ENCODE results near the gene SPOCD1.

The SPOCD1 gene

GRCh38 chr1:31798086-31798432, 17.8 kb downstream of the SPOCD1 start:
- Mint-ChIP-seq H3K4me1 (peaks cover 8% of the 10 kb centered on the region), H3K4me3 (no peak overlapping the region), H3K9me3 (no peaks in the 10 kb centered on the region), H3K36me3 (no peaks in the 10 kb centered on the region), H3K27ac (no peak overlapping the region), H3K27me3 (peaks cover 1% of the 10 kb centered on the region)

- H3K27me3 Mint-ChIP-seq = peaks cover 1% of the 10 kb centered on the region
- H3K4me1 Mint-ChIP-seq = peaks cover 1% of the 10 kb centered on the region
- H3K9me3 Mint-ChIP-seq = no peaks in the 10 kb centered on the region
- H3K4me3 Mint-ChIP-seq = no peak overlapping the region
- no peak overlapping the region for H3K27ac Mint-ChIP-seq
- no peaks in the 10 kb centered on the region for H3K36me3 Mint-ChIP-seq
Measured at GRCh38 chr1:31797216-31797615, 18.6 kb downstream of the SPOCD1 start.

GRCh38 chr1:31796707-31797106, 19.1 kb downstream of the SPOCD1 start:
- Mint-ChIP-seq H3K4me1 (no peaks in the 10 kb centered on the region), H3K27ac (peak overlapping the region; percentile 70), H3K9me3 (no peaks in the 10 kb centered on the region), H3K4me3 (no peak overlapping the region), H3K36me3 (no peaks in the 10 kb centered on the region), H3K27me3 (peaks cover 1% of the 10 kb centered on the region)

GRCh38 chr1:31795801-31796621, 19.8 kb downstream of the SPOCD1 start:
- Mint-ChIP-seq H3K36me3 (no peaks in the 10 kb centered on the region), H3K9me3 (no peaks in the 10 kb centered on the region), H3K27ac (no peak overlapping the region), H3K27me3 (peaks cover 1% of the 10 kb centered on the region), H3K4me1 (no peaks in the 10 kb centered on the region), H3K4me3 (no peak overlapping the region)

DNA sequence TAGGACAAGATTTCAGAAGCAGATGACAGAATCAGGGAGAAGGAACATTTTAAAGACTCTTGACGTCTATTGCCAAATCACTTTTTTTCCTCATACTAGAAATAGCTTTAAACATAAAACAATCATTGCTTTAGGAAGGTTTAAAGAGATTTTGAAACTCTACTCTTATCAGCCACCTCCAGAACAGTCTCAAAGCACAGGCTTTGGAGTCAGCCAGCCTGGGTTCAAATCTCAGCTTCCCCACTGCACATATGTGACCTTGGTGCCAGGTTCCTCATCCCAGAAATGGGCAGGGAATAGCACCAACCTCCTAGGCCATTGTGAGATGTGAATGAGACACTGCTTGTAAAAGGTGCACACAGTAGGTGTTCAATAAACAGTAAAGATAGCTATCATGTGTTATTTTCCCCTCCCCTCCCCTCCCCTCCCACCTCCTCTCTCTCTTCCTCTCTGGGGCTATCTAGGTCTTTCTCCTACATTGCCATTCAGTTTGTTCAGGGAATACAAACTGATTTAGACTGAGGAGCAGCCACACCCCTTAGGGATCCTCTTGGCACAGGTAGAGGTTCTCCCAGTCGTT, 20.6 kb downstream of the SPOCD1 start:
- Mint-ChIP-seq H3K9me3 (no peaks in the 10 kb centered on the region), H3K27ac (no peak overlapping the region), H3K4me1 (no peaks in the 10 kb centered on the region), H3K27me3 (peaks cover 1% of the 10 kb centered on the region), H3K36me3 (no peaks in the 10 kb centered on the region), H3K4me3 (no peak overlapping the region)

DNA sequence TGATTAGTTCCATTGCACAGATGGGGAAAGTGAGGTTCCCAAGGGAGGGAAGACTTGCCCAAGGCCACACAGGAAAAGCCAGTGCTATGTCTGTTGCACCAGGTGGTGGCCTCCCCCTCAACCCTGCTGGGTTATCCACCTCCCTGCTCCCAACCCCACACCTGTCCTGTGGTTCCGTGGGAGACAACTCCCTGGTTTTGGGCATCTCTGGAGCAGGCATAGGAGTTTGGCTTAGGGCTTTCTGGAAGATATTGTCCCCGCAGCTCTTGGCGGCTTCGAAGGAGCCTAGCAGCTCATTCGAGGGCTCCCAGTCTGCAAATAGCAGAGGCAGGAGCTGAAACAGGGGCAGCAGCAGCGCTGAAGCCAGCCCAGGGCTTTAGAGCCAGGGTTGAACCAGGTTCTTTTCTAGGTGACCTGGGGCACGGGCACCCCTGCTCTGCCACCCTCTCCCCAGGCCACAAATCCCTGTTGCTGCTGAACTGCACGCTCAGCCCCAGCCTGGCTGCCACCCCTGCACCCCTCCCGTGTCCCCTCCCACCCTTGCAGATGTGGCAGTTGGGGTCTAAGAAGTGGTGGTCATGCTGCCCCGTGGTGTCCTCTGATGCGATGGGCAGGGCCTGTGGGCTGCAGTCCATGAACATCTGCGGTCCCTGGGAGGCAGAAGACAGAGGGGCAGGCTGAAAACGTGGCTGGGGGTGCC, 22.1 kb downstream of the SPOCD1 start:
- Mint-ChIP-seq H3K9me3 (no peaks in the 10 kb centered on the region), H3K36me3 (no peaks in the 10 kb centered on the region), H3K4me3 (no peak overlapping the region), H3K4me1 (peaks cover 6% of the 10 kb centered on the region), H3K27ac (no peak overlapping the region), H3K27me3 (peaks cover 1% of the 10 kb centered on the region)

GRCh38 chr1:31793086-31793485, 22.7 kb downstream of the SPOCD1 start:
- H3K27ac Mint-ChIP-seq = peak overlapping the region; percentile 24

GRCh38 chr1:31792541-31792940, 23.3 kb downstream of the SPOCD1 start:
- H3K9me3 Mint-ChIP-seq = no peaks in the 10 kb centered on the region
- no peak overlapping the region for H3K4me3 Mint-ChIP-seq
- no peak overlapping the region for H3K27ac Mint-ChIP-seq
- peaks cover 13% of the 10 kb centered on the region for H3K4me1 Mint-ChIP-seq
- no peaks in the 10 kb centered on the region for H3K36me3 Mint-ChIP-seq
- H3K27me3 Mint-ChIP-seq = peaks cover 1% of the 10 kb centered on the region

More at GRCh38 chr1:31793086-31793485, 22.7 kb downstream of the SPOCD1 start:
- Mint-ChIP-seq H3K4me3 (no peak overlapping the region), H3K9me3 (no peaks in the 10 kb centered on the region), H3K36me3 (no peaks in the 10 kb centered on the region), H3K4me1 (peaks cover 8% of the 10 kb centered on the region), H3K27me3 (peaks cover 1% of the 10 kb centered on the region)

DNA sequence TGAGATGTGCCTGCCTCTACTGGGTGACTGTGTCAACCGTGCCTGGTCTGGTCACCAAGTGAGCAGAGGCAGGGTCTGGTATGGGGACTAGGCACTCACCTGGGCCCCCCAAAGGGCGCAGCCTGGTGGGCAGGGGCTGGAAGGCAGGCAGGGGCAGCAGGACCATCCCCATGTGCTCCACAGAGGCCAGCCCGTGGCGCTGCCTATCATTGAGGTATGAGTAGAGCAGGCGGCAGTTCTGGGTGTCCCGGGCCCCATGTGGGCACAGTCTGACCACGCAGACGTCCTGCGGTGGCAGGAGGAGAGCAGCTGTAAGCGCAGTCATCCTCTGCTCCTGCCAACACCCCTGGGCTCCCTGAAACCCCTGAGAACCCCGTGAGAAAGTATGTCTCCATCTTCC, 23.7 kb downstream of the SPOCD1 start:
- Mint-ChIP-seq H3K9me3 (no peaks in the 10 kb centered on the region), H3K4me1 (peaks cover 14% of the 10 kb centered on the region), H3K36me3 (no peaks in the 10 kb centered on the region), H3K27ac (no peak overlapping the region), H3K27me3 (peaks cover 1% of the 10 kb centered on the region), H3K4me3 (no peak overlapping the region)

DNA sequence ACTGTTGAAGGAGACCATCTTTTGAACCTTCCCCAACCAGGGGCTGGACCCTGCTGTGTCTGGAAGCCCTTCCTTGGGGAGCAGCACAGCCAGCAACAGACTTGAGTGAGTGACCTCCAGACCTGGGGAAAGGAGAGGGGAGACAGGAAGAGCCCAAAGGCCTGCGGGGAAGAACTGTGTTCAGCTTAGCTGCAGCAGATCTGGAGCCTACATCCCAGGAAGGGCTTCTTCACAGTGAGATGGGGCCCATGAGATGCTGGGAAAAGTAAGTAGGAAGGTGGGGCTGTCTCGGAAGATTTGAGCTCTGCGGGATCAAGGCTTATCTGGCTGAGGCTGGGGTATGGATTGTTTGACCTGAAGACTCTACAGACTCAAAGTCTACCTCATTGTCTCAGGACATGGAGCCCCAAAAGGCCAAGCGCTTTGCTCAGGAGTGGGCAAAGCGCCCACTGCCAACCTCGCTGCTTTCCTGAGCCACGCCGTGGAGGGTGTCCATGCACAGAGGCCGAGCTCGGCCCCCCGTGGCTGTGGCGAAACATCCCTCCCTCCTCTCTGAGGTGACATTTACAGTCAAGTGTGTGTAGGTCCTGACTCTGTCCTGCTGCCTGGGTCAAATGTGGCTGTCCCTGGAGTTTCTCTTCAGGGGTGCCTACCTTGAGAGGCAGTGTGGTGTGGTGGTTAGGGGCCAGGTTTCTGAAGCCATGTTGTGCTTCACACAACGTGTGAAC, 24.5 kb downstream of the SPOCD1 start:
- H3K9me3 Mint-ChIP-seq = no peaks in the 10 kb centered on the region
- H3K27me3 Mint-ChIP-seq = no peaks in the 10 kb centered on the region
- H3K27ac Mint-ChIP-seq = no peak overlapping the region
- H3K36me3 Mint-ChIP-seq = no peaks in the 10 kb centered on the region
- peaks cover 14% of the 10 kb centered on the region for H3K4me1 Mint-ChIP-seq
- no peak overlapping the region for H3K4me3 Mint-ChIP-seq

DNA sequence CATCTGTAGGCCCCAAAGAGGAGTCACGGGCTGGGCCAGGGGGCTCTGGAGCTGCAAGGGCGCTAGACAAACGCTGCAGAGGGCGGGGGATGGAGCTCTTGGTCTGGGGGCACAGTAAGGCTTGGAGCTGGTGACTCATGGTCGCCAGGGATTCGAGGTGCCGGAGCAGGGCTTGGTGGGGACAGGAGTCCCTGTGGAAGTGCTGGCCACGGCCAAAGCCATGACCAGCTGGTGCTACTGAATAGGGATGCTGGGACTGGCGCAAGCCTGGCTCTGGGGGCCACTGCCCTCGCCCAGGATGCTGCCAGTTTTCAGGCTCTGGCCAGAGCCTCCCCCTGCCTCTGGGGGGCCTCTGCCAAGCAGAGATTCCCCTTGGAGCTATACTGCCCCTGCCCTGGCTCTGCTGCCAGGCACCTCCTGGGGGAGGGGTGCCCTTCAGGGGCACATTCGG, 25.2 kb downstream of the SPOCD1 start:
- Mint-ChIP-seq H3K36me3 (no peaks in the 10 kb centered on the region), H3K4me1 (peaks cover 14% of the 10 kb centered on the region), H3K27ac (no peak overlapping the region), H3K27me3 (no peaks in the 10 kb centered on the region), H3K9me3 (no peaks in the 10 kb centered on the region), H3K4me3 (no peak overlapping the region)

- Mint-ChIP-seq H3K27me3 (no peaks in the 10 kb centered on the region), H3K36me3 (no peaks in the 10 kb centered on the region), H3K4me1 (peaks cover 14% of the 10 kb centered on the region), H3K27ac (no peak overlapping the region), H3K4me3 (peak overlapping the region; percentile 26), H3K9me3 (no peaks in the 10 kb centered on the region)
Measured at GRCh38 chr1:31790140-31790539, 25.7 kb downstream of the SPOCD1 start.

GRCh38 chr1:31789259-31790065, 26.4 kb downstream of the SPOCD1 start:
- Mint-ChIP-seq H3K27ac (peak overlapping the region; percentile 74), H3K9me3 (no peaks in the 10 kb centered on the region), H3K36me3 (no peaks in the 10 kb centered on the region)

GRCh38 chr1:31788825-31789256, 27.0 kb downstream of the SPOCD1 start:
- H3K27me3 Mint-ChIP-seq = no peaks in the 10 kb centered on the region

More at GRCh38 chr1:31789259-31790065, 26.4 kb downstream of the SPOCD1 start:
- Mint-ChIP-seq H3K4me3 (peak overlapping the region; percentile 90), H3K27me3 (no peaks in the 10 kb centered on the region), H3K4me1 (peaks cover 14% of the 10 kb centered on the region)

More at GRCh38 chr1:31788825-31789256, 27.0 kb downstream of the SPOCD1 start:
- Mint-ChIP-seq H3K9me3 (no peaks in the 10 kb centered on the region), H3K4me3 (peak overlapping the region; percentile 90), H3K36me3 (no peaks in the 10 kb centered on the region), H3K27ac (no peak overlapping the region), H3K4me1 (peaks cover 14% of the 10 kb centered on the region)
